ENCODE measurements around the gene MINDY4.

MINDY4 gene

GRCh38 chr7:30796105-30796869 lies 25.1 kb downstream of the MINDY4 start:
- Histone ChIP-seq H2BK12ac (ENCODE audit: low read length) (peak overlapping the region; percentile 88), H3K4me2 (ENCODE audit: low read length) (peak overlapping the region; percentile 30), H3K36me3 (ENCODE audit: control insufficient read depth in 1 of 2, insufficient read depth in 2 of 2, low read length in 2 of 2) (peaks cover 2 to 6% of the 10 kb centered on the region in 2 experiments), H2BK5ac (ENCODE audit: low read depth, low read length, poor library complexity) (peak overlapping the region; percentile 93), H2AFZ (ENCODE audit: insufficient read depth, low read length, poor library complexity) (no peak overlapping the region), H3K9me3 (ENCODE audit: insufficient read depth, low read depth, low read length) (no peaks in the 10 kb centered on the region), H2AK5ac (ENCODE audit: low read length) (peak overlapping the region; percentile 63), H4K8ac (ENCODE audit: low read depth, low read length) (peak overlapping the region; percentile 4), H2BK120ac (ENCODE audit: insufficient read depth, low read length, poor library complexity) (peak overlapping the region; percentile 88), H3K79me1 (ENCODE audit: low read length) (peaks cover 29% of the 10 kb centered on the region), H3K4me3 (ENCODE audit: low read depth, low read length) (no peak overlapping the region), H4K91ac (ENCODE audit: low read depth, low read length) (peak overlapping the region; percentile 96), H3K9ac (ENCODE audit: low read length) (no peak overlapping the region), H3K18ac (ENCODE audit: low read length) (peak overlapping the region; percentile 82), H3K27me3 (ENCODE audit: insufficient read depth, low read length) (no peaks in the 10 kb centered on the region), H3K23ac (ENCODE audit: low read length) (no peak overlapping the region), H3K4ac (ENCODE audit: low read depth, low read length) (no peak overlapping the region), H3K27ac (ENCODE audit: low read depth, low read length) (peak overlapping the region; percentile 82), H3K79me2 (ENCODE audit: control insufficient read depth, insufficient read depth, low read length, poor library complexity) (peaks cover 1% of the 10 kb centered on the region), H3K14ac (ENCODE audit: low read length) (peak overlapping the region; percentile 88), H3K4me1 (ENCODE audit: control insufficient read depth in 1 of 2, insufficient read depth in 2 of 2, low read length in 2 of 2) (peaks cover 40 to 48% of the 10 kb centered on the region in 2 experiments), H4K12ac (ENCODE audit: low read depth, low read length) (no peak overlapping the region)
- DNase-seq, result no peak
- WGBS (ENCODE audit: extremely low coverage, insufficient coverage, insufficient read length), result no CpG with 5 or more reads among the region's 1 CpG

GRCh38 chr7:30797176-30798040 lies 26.2 kb downstream of the MINDY4 start:
- Histone ChIP-seq H3K4me1 (ENCODE audit: control insufficient read depth in 1 of 2, insufficient read depth in 2 of 2, low read length in 2 of 2) (peaks cover 40 to 48% of the 10 kb centered on the region in 2 experiments), H3K27ac (ENCODE audit: low read depth, low read length) (peak overlapping the region; percentile 66), H3K9ac (ENCODE audit: low read length) (peak overlapping the region; percentile 16), H3K4me2 (ENCODE audit: low read length) (no peak overlapping the region), H3K79me1 (ENCODE audit: low read length) (peaks cover 29% of the 10 kb centered on the region), H4K91ac (ENCODE audit: low read depth, low read length) (peak overlapping the region; percentile 92), H3K9me3 (ENCODE audit: insufficient read depth, low read depth, low read length) (no peaks in the 10 kb centered on the region), H4K8ac (ENCODE audit: low read depth, low read length) (peak overlapping the region; percentile 51), H2BK12ac (ENCODE audit: low read length) (peak overlapping the region; percentile 90), H2AK5ac (ENCODE audit: low read length) (peak overlapping the region; percentile 89), H2BK5ac (ENCODE audit: low read depth, low read length, poor library complexity) (peak overlapping the region; percentile 22), H3K79me2 (ENCODE audit: control insufficient read depth, insufficient read depth, low read length, poor library complexity) (peaks cover 1% of the 10 kb centered on the region), H2BK120ac (ENCODE audit: insufficient read depth, low read length, poor library complexity) (peak overlapping the region; percentile 71), H3K36me3 (ENCODE audit: control insufficient read depth in 1 of 2, insufficient read depth in 2 of 2, low read length in 2 of 2) (peaks cover 2 to 3% of the 10 kb centered on the region in 2 experiments), H3K27me3 (ENCODE audit: insufficient read depth, low read length) (no peaks in the 10 kb centered on the region), H3K18ac (ENCODE audit: low read length) (peak overlapping the region; percentile 71), H3K4ac (ENCODE audit: low read depth, low read length) (peak overlapping the region; percentile 73), H4K12ac (ENCODE audit: low read depth, low read length) (no peak overlapping the region), H3K14ac (ENCODE audit: low read length) (peak overlapping the region; percentile 87), H2AFZ (ENCODE audit: insufficient read depth, low read length, poor library complexity) (peak overlapping the region; percentile 35), H3K23ac (ENCODE audit: low read length) (no peak overlapping the region), H3K4me3 (ENCODE audit: low read depth, low read length) (no peak overlapping the region)
- WGBS (ENCODE audit: extremely low coverage, insufficient coverage, insufficient read length), result no CpG with 5 or more reads among the region's 8 CpGs
- DNase-seq, result no peak

- DNase-seq, result peak in 1 of 2 donors; percentile 9
- Histone ChIP-seq H2AK5ac (ENCODE audit: low read length) (no peak overlapping the region), H3K27me3 (ENCODE audit: insufficient read depth, low read length) (no peaks in the 10 kb centered on the region), H3K27ac (ENCODE audit: low read depth, low read length) (peak overlapping the region; percentile 62), H3K4me2 (ENCODE audit: low read length) (peak overlapping the region; percentile 9), H3K18ac (ENCODE audit: low read length) (no peak overlapping the region), H3K9me3 (ENCODE audit: insufficient read depth, low read depth, low read length) (no peaks in the 10 kb centered on the region), H4K91ac (ENCODE audit: low read depth, low read length) (peak overlapping the region; percentile 81), H3K14ac (ENCODE audit: low read length) (no peak overlapping the region), H4K8ac (ENCODE audit: low read depth, low read length) (no peak overlapping the region), H3K79me1 (ENCODE audit: low read length) (peaks cover 29% of the 10 kb centered on the region), H3K23ac (ENCODE audit: low read length) (no peak overlapping the region), H3K4me3 (ENCODE audit: low read depth, low read length) (no peak overlapping the region), H3K4me1 (ENCODE audit: control insufficient read depth in 1 of 2, insufficient read depth in 2 of 2, low read length in 2 of 2) (peaks cover 48 to 51% of the 10 kb centered on the region in 2 experiments), H3K9ac (ENCODE audit: low read length) (no peak overlapping the region), H2AFZ (ENCODE audit: insufficient read depth, low read length, poor library complexity) (no peak overlapping the region), H3K79me2 (ENCODE audit: control insufficient read depth, insufficient read depth, low read length, poor library complexity) (peaks cover 1% of the 10 kb centered on the region), H2BK5ac (ENCODE audit: low read depth, low read length, poor library complexity) (no peak overlapping the region), H3K36me3 (ENCODE audit: control insufficient read depth in 1 of 2, insufficient read depth in 2 of 2, low read length in 2 of 2) (peaks cover 2% of the 10 kb centered on the region in 2 experiments), H3K4ac (ENCODE audit: low read depth, low read length) (no peak overlapping the region), H4K12ac (ENCODE audit: low read depth, low read length) (no peak overlapping the region), H2BK120ac (ENCODE audit: insufficient read depth, low read length, poor library complexity) (peak overlapping the region; percentile 61), H2BK12ac (ENCODE audit: low read length) (no peak overlapping the region)
- WGBS (ENCODE audit: extremely low coverage, insufficient coverage, insufficient read length), result no CpG with 5 or more reads among the region's 2 CpGs
Observed at GRCh38 chr7:30799206-30799975, 28.2 kb downstream of the MINDY4 start.
